NCI-H69 (cell line): ENCODE measurements around the gene SPARCL1.

ENCODE experiments used
- DNase-seq: peaks from one replicate; lab custom pipeline; 2025; lab: John Stamatoyannopoulos, UW

Gene SPARCL1

DNA sequence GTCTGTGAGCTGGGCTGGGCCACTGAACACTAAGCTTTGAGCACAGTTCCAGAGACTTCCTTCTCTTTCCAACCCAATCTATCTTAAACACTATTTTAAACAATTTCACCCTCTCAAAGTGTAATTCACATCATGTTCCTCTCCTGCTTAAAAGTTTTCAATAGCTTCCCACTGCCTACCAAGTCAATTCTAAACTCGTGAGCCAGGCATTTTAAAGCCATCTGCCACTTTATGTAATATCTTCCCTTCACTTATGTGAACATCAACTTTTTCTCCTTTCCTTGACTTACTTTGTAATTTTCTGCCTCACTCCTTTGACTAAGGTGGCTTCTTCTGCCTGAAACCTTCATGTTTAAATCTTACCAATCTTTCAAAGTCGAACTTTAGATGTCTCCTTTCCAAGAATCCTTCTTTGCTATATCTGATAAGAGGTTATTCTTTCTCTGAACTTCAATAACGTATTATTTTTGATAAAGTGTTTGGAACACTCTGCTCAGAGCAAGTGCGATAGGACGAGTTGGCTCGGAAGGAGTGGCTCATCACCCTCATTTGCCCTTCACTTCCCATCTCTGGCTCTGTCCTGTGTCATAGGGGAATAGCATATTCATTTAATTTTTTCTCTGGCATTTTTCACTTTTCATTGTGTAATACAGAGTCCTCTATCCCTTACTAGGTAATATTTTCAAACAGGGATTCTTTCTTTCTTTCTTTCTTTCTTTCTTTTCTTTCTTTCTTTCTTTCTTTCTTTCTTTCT is 13.0 kb upstream of the SPARCL1 start:
- DNase-seq, result no peak

DNA sequence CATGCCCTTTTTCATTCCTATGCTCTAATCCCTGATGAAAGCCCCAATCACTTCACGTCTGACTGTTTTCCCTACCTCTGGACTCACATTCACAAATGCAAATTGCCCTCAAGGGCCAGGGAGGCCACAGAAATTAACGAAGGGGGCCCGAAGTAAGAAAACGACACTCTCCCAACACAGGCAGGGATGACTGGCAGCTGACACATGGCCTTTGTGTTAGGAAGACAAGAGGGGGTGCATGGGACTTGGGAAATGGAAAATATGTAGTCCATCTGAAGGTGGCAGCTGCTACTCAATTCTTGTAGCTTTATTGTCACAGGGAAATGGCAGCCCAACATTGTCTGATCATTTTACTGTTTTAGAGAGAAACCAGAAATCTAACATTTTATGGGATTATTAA is 12.3 kb upstream of the SPARCL1 start:
- no peak for DNase-seq

DNA sequence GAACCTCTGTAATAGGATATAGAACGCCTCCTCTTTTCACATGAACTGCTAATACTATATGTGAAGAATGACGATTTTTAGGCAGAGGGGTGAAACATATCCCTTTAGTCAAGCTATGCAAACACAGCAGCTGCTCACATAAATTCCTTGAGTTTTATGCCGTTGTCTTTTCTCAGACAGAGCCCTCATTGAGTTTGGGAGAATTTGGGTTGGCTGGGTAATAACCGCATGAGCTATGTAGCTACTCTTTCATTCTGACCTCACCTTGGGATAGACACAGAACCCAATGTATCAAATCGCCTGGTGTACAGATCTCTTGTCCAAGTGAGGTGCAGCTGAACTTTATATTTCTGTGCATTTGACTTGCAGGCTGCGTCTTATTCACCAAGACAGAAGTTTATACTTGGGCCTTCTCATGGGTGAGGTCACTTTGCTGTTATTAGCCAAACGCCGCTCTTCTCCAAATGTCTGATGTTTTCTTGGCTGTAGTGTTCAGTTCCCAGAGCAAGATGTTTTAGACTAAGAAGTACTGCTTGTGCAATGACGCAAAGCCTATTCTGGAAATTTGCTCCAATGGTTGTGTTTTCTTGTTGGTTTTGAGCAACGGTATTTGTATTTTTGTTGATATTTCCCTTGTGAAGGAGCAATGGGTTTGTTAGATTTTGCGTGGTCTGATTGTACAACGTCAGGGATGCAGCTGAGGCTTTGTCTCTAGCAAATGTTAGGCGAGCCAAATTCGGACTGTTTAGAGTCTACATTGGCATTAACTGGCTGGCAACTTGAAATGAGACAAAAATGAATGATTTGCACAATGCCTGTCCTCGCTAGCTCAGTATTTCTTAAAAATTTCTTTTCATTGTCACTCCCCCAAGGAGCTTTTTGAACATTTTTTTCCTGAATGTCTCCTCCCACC is 11.2 kb upstream of the SPARCL1 start:
- DNase-seq, result no peak

GRCh38 chr4:87532907-87533306 is 3.7 kb upstream of the SPARCL1 start:
- no peak for DNase-seq

- peak; percentile 2 for DNase-seq
Measured at GRCh38 chr4:87532109-87532508, 2.9 kb upstream of the SPARCL1 start.

GRCh38 chr4:87531621-87532020 is 2.4 kb upstream of the SPARCL1 start:
- peak; percentile 4 for DNase-seq

- DNase-seq, result peak; percentile 9
Measured at GRCh38 chr4:87530868-87531267, 1.7 kb upstream of the SPARCL1 start.

GRCh38 chr4:87530229-87530628 is 1.1 kb upstream of the SPARCL1 start:
- DNase-seq, result no peak

GRCh38 chr4:87527431-87528220 is 1.6 kb downstream of the SPARCL1 start:
- DNase-seq, result no peak

DNA sequence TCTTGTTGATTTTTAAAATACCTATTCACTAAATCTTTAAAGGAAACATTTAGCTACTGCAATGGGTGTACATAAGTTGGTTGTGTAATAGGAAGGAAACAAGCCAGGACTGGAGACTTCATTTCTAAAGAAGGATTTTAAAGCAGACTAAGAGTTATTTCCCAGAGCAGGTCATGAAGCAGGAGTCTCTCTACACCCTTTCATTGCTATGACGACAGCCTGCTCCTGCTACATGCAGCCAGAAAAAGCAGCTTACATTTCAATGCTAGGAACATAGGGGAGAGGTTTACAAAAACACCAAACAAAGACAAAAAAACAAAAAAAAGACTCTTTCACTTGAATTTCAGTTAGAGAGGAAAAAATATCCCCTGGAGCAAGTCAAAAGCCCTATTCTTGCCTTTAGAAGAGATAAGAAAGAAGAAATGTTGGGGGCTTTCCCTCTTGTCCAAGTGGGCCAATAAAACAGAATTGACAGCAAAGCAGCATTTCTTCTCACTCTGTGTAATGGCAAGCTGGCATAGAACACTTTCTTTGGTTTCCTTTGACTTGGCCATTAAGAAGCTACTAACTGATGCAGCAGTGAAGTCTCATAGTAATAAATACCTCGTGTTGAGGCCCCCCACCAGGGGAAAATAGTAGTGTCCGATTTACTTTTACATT is 3.4 kb downstream of the SPARCL1 start:
- DNase-seq, result no peak

DNA sequence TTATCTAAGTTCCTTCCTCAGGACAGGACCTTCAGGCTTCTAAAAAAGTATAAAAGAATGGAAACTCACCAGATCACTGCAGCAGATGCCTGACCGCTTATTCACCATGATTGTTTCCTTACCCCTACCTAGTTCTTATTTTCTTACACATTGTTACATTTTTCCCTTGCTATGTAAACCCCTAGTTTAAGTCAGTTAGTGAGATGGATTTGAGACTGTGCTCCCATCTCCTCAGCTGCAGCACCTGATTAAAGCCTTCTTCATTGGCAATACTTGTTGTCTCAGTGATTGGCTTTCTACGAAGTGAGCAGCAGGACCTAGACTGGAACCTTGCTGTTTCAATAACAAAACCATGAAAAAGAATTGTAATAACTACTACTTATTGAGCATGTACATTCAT is 4.7 kb downstream of the SPARCL1 start:
- no peak for DNase-seq

- DNase-seq, result no peak
Measured at GRCh38 chr4:87523307-87523706, 5.9 kb downstream of the SPARCL1 start.

- peak; percentile 70 for DNase-seq
Measured at GRCh38 chr4:87521757-87522374, 7.3 kb downstream of the SPARCL1 start.

- peak; percentile 22 for DNase-seq
Measured at GRCh38 chr4:87521319-87521718, 7.9 kb downstream of the SPARCL1 start.

DNA sequence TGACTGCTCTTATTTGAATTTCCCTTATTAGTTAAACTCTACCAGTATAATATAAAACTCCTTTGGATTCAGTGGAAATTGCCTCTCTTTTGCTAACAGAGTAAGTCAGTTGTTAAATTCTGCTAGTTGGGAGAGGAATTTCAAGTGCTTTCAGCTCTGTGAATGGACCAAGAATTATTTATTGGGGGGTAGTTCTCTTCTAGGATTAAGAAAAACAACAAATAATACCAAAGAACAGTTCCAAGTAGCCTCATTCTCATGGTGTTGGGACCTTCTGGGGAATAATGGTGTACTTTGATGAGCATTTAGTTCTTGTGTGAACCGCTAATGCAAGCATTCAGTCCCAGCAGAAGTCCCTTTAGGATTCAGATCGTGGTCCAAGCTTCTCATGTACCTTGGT is 11.6 kb downstream of the SPARCL1 start:
- DNase-seq, result no peak

GRCh38 chr4:87516683-87517082 is 12.5 kb downstream of the SPARCL1 start:
- DNase-seq, result no peak

DNA sequence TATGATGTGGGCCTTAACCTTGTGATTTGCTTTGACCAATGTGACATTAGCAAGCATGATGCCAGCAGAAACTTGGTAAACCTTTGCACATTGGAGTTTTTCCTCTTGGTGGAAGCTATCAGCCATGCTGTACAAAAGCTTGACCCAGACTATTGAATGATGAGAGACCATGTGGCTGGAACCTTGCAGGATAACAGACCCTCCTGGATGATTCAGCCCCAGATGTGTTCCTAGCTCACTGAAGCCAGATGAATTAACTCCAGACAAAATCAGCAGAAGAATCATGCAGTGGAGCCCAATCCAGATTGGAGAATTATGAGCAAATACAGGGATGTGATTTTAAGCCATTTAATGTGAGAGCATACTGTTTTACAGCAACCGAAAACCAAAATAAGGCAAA is 16.8 kb downstream of the SPARCL1 start:
- no peak for DNase-seq

DNA sequence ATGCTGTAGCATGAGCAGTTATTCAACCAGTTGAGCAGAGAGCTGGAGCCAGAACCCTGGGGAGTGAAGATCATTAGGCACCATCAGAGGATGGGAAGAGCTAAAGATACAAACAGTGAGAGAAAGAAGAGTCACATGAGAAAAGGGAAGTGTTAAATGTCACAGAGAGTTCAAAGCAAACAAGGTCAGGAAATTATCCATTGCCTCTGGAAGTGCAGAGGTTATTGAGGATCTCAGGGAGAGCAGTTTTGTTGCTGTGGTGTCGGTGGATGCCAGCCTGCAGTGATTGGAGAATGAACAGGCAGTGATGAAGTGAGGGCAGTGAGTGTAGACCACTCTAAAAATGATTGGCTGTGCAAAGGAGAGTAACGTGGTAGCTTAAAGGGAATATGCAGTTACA is 17.7 kb downstream of the SPARCL1 start:
- peak; percentile 17 for DNase-seq

DNA sequence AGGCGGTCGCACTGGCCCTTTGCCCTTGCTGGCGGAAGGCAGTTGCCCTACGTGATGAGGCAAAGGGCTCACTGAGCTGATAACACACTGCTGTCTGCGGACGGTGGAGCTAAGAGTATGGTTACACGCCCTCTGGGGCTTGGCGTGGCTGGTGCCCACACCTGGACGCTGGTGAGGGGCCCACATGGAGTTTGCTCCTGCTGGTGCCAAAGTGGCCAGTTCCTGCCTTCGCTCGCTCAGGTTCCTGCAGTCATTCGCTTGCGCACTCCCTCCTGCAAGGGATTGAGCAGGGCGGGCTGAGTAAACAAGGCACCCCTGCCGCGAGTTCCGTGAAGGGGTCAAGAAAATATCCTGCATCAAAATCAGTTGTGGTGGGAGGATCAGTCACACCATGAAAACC is 18.4 kb downstream of the SPARCL1 start:
- DNase-seq, result no peak

- no peak for DNase-seq
Measured at GRCh38 chr4:87506974-87507701, 22.0 kb downstream of the SPARCL1 start.

DNA sequence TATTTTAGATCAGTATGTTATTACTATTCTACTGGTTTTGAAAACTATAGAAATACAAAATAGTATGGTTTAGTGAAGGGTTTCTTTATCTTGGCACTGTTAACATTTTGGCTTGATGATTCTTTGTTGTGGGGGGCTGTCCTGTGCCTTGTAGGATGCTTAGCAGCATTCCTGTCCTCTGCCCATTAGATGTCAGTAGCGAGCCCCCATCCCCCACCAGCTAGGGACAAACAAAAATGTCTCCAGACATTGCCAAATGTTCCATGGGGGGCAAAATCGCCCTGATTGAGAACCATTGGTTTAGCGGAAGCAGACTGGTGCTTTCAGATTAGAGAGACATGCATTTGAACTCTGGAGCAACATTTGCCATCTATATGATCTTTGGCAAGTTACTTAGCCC is 23.3 kb downstream of the SPARCL1 start:
- DNase-seq, result no peak
